ENCODE results near the gene SEPTIN10.
"Not testable (repeated sequence)": the region's sequence is repeated elsewhere in the genome, so short reads cannot be mapped to it uniquely, and the experiment has no call there.

SEPTIN10 gene

GRCh38 chr2:109640000-109640399 lies 26.2 kb upstream of the SEPTIN10 start:
- not testable (repeated sequence) for H3K4me1 Mint-ChIP-seq (ENCODE audit: low read depth); H3K27ac Mint-ChIP-seq; H3K27me3 Mint-ChIP-seq; H3K36me3 Mint-ChIP-seq (ENCODE audit: low read depth); H3K9me3 Mint-ChIP-seq; H3K4me3 Mint-ChIP-seq

DNA sequence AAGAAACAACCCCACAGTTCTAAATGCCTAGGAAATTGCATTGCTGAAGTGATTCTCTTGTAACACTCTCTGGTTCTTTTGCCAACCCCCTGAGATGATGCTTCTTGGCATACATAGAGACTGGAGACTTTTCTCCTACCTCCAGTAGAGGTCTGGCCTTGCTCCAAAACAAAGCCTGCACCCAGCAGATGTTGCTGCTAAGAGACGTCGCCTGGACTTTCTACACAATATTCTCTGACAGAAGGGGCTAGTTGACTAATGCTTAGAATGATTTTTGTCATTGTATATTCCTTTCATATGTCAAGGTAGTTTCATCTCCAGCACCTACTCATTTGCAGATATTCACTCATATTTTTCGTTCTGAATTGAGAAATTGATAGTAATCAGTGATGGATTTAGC lies 25.0 kb upstream of the SEPTIN10 start:
- H3K36me3 Mint-ChIP-seq (ENCODE audit: low read depth) = no peaks in the 10 kb centered on the region
- H3K27me3 Mint-ChIP-seq = no peaks in the 10 kb centered on the region
- no peak overlapping the region for H3K4me3 Mint-ChIP-seq
- no peaks in the 10 kb centered on the region for H3K9me3 Mint-ChIP-seq
- no peak overlapping the region for H3K27ac Mint-ChIP-seq
- H3K4me1 Mint-ChIP-seq (ENCODE audit: low read depth) = no peaks in the 10 kb centered on the region

- no peaks in the 10 kb centered on the region for H3K36me3 Mint-ChIP-seq (ENCODE audit: low read depth)
- H3K9me3 Mint-ChIP-seq = no peaks in the 10 kb centered on the region
- H3K4me3 Mint-ChIP-seq = no peak overlapping the region
- H3K27me3 Mint-ChIP-seq = peaks cover 5% of the 10 kb centered on the region
- no peak overlapping the region for H3K27ac Mint-ChIP-seq
- no peaks in the 10 kb centered on the region for H3K4me1 Mint-ChIP-seq (ENCODE audit: low read depth)
Measured at GRCh38 chr2:109637749-109638570, 24.2 kb upstream of the SEPTIN10 start.

DNA sequence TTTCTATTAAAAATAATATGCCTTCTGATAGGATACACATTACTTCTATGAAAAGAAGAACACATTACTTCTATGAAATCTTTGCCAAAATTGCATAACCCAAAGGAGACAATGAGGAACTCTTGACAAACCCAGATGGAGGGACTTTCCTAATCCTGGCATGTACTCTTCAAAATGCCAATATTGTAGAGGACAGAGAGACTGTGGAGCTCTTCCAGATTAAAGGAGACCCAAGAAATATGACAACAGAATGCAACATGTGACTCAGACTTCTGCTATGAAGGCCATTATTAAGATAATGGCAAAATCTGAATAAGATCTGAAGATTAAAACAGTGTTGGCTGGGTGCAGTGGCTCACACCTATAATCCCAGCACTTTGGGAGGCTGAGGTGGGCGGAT lies 22.6 kb upstream of the SEPTIN10 start:
- H3K4me1 Mint-ChIP-seq (ENCODE audit: low read depth) = no peaks in the 10 kb centered on the region
- H3K36me3 Mint-ChIP-seq (ENCODE audit: low read depth) = no peaks in the 10 kb centered on the region
- no peak overlapping the region for H3K4me3 Mint-ChIP-seq
- H3K27ac Mint-ChIP-seq = no peak overlapping the region
- H3K9me3 Mint-ChIP-seq = no peaks in the 10 kb centered on the region
- H3K27me3 Mint-ChIP-seq = peaks cover 5% of the 10 kb centered on the region

GRCh38 chr2:109635426-109636304 lies 21.9 kb upstream of the SEPTIN10 start:
- no peaks in the 10 kb centered on the region for H3K9me3 Mint-ChIP-seq
- H3K4me3 Mint-ChIP-seq = no peak overlapping the region
- no peaks in the 10 kb centered on the region for H3K4me1 Mint-ChIP-seq (ENCODE audit: low read depth)
- peaks cover 5% of the 10 kb centered on the region for H3K27me3 Mint-ChIP-seq
- no peak overlapping the region for H3K27ac Mint-ChIP-seq
- H3K36me3 Mint-ChIP-seq (ENCODE audit: low read depth) = no peaks in the 10 kb centered on the region

DNA sequence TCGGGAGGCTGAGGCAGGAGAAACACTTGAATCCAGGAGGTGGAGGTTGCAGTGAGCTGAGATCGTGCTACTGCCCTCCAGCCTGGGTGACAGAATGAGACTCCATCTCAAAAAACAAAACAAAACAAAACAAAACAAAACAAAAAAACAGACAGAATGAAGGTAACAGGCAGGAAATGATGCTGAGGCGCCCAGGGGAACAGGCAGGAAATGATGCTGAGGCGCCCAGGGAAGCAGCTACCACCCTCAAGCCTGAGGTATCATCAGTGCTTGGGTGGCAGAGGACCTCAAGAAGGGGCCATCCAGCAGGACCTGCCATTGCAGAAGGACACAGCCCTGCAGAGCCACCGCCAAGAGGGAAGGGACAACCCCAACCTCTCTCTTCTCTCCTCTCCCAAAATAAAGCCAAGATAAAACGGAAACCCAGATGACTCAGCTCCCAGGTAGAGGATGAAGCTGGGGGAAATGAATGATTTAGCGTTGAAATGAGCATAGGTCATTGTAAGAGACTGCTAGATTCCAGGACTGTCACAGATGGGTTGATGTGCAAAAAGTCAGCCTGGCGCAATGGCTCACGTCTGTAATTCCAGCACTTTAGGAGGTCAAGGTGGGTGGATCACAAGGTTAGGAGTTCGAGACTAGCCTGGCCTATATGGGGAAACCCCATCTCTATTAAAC lies 19.7 kb upstream of the SEPTIN10 start:
- Mint-ChIP-seq H3K4me1 (ENCODE audit: low read depth) (no peaks in the 10 kb centered on the region), H3K9me3 (no peaks in the 10 kb centered on the region), H3K36me3 (ENCODE audit: low read depth) (no peaks in the 10 kb centered on the region), H3K4me3 (no peak overlapping the region), H3K27ac (no peak overlapping the region), H3K27me3 (peaks cover 5% of the 10 kb centered on the region)

GRCh38 chr2:109632158-109632789 lies 18.5 kb upstream of the SEPTIN10 start:
- Mint-ChIP-seq H3K36me3 (ENCODE audit: low read depth) (no peaks in the 10 kb centered on the region), H3K4me1 (ENCODE audit: low read depth) (no peaks in the 10 kb centered on the region), H3K27ac (no peak overlapping the region)

GRCh38 chr2:109631741-109632140 lies 18.0 kb upstream of the SEPTIN10 start:
- H3K4me1 Mint-ChIP-seq (ENCODE audit: low read depth) = no peaks in the 10 kb centered on the region
- H3K36me3 Mint-ChIP-seq (ENCODE audit: low read depth) = no peaks in the 10 kb centered on the region
- no peaks in the 10 kb centered on the region for H3K9me3 Mint-ChIP-seq
- peaks cover 6% of the 10 kb centered on the region for H3K27me3 Mint-ChIP-seq
- no peak overlapping the region for H3K4me3 Mint-ChIP-seq
- no peak overlapping the region for H3K27ac Mint-ChIP-seq

More at GRCh38 chr2:109632158-109632789, 18.5 kb upstream of the SEPTIN10 start:
- H3K4me3 Mint-ChIP-seq = no peak overlapping the region
- H3K27me3 Mint-ChIP-seq = peaks cover 5% of the 10 kb centered on the region
- H3K9me3 Mint-ChIP-seq = no peaks in the 10 kb centered on the region

DNA sequence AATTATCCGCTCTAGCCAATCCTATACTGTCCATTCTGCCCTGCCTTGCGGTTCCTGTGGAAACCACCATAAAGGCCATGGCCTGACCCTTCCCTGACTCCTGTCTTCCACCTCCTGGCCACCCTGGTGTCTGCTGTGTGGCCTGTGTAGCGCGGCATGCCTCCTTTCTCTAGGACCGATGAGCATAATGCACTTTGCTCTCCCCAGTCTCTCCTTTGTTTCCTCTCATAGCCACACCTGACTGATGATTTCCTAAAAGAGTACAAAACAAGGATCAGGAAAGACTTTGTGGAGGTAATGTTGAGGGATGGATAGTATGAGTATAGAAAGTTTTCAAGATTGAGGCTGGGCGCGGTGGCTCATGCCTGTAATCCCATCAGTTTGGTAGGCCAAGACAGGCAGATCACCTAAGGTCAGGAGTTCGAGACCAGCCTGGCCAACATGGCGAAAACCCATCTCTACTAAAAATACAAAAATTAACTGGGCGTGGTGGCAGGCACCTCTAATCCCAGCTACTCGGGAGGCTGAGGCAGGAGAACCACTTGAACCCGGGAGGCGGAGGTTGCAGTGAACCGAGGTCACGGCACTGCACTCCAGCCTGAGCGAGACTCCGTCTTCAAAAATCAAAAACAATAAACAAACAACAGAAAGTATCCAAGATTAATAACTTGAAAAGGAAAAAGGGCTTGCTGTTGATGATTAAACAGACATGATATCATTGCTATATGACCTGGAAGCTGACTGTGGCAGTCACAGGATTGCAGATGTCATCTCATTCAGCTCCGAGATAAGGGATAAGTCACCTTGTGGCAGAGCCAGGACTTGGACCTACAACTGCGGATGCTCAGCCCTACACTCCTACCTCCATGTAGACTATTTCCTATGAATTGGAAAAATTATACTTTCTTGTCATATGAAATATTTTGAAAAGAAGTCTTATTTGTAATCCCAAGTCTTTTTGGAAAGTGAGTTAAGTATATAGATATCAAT lies 17.0 kb upstream of the SEPTIN10 start:
- Mint-ChIP-seq H3K9me3 (no peaks in the 10 kb centered on the region), H3K27me3 (peaks cover 11% of the 10 kb centered on the region), H3K4me3 (no peak overlapping the region), H3K4me1 (ENCODE audit: low read depth) (no peaks in the 10 kb centered on the region), H3K36me3 (ENCODE audit: low read depth) (no peaks in the 10 kb centered on the region), H3K27ac (no peak overlapping the region)

DNA sequence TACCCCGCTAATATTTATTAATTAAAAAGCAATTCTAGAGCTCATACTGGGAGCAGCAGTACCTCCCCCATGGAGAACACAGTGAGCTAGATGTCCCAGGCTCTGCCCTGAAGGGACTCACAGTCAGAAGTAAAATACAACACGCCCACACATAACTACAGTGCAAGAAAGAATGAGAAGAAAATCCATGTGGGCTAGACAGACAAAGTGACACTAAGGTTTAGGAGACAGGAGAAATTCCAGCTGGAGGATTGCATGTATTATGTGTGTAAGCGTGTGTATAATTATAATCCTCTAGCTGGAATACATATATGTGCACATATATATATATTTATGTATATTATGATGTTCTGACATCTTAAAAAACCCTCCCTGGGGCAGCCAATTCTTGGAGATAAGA lies 16.1 kb upstream of the SEPTIN10 start:
- Mint-ChIP-seq H3K27ac (no peak overlapping the region), H3K4me1 (ENCODE audit: low read depth) (no peaks in the 10 kb centered on the region), H3K27me3 (peaks cover 13% of the 10 kb centered on the region), H3K4me3 (no peak overlapping the region), H3K9me3 (no peaks in the 10 kb centered on the region), H3K36me3 (ENCODE audit: low read depth) (no peaks in the 10 kb centered on the region)

GRCh38 chr2:109628321-109628720 lies 14.6 kb upstream of the SEPTIN10 start:
- not testable (repeated sequence) for H3K27ac Mint-ChIP-seq; H3K4me3 Mint-ChIP-seq; H3K9me3 Mint-ChIP-seq; H3K36me3 Mint-ChIP-seq (ENCODE audit: low read depth); H3K4me1 Mint-ChIP-seq (ENCODE audit: low read depth)
- peaks cover 18% of the 10 kb centered on the region for H3K27me3 Mint-ChIP-seq

DNA sequence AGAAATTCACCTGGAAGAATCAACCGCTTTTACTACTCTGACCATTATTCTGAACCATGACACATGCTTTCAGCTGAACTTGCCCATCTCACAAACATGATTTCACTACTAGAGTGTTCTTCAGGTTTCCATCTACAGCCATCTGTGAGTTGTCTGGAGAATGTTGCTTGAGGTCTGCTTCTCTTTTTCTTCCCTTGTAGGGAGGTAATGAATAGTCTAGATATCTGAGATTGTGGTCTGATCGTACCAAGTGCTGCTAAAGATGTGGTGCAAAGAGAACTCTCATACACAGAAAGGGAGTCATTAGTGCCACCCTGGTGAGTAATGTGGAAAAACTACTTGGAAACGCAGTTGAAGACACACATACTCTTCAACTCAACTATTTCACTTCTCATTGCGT lies 10.6 kb upstream of the SEPTIN10 start:
- peaks cover 32% of the 10 kb centered on the region for H3K27me3 Mint-ChIP-seq
- H3K9me3 Mint-ChIP-seq = no peaks in the 10 kb centered on the region
- H3K36me3 Mint-ChIP-seq (ENCODE audit: low read depth) = no peaks in the 10 kb centered on the region

GRCh38 chr2:109623923-109624322 lies 10.2 kb upstream of the SEPTIN10 start:
- no peak overlapping the region for H3K4me3 Mint-ChIP-seq
- no peaks in the 10 kb centered on the region for H3K9me3 Mint-ChIP-seq
- no peak overlapping the region for H3K27ac Mint-ChIP-seq
- H3K36me3 Mint-ChIP-seq (ENCODE audit: low read depth) = no peaks in the 10 kb centered on the region
- no peaks in the 10 kb centered on the region for H3K4me1 Mint-ChIP-seq (ENCODE audit: low read depth)
- peaks cover 36% of the 10 kb centered on the region for H3K27me3 Mint-ChIP-seq

More for the DNA sequence above, 10.6 kb upstream of the SEPTIN10 start:
- Mint-ChIP-seq H3K27ac (no peak overlapping the region), H3K4me3 (no peak overlapping the region), H3K4me1 (ENCODE audit: low read depth) (no peaks in the 10 kb centered on the region)

DNA sequence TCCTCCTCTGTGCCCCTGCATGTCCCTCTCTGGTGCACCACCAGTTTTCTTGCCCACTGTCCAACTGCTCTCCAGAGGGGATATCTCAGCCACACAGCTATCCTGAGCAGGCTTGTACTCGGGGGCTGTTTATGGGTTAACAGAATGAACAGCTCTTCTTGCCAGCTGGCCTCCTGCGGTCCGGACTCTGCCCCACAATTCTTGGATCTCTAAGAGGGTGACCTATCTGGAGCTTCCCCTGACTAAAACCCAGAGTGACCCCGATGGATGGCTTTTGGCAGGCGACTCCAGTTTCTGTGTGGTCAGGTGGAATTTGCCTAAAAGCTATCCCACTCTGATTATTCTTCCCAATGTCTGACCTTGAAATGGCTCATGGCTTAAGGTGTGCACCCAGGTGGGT lies 9.5 kb upstream of the SEPTIN10 start:
- no peak overlapping the region for H3K4me3 Mint-ChIP-seq
- H3K27ac Mint-ChIP-seq = no peak overlapping the region
- peaks cover 42% of the 10 kb centered on the region for H3K27me3 Mint-ChIP-seq
- H3K4me1 Mint-ChIP-seq (ENCODE audit: low read depth) = no peaks in the 10 kb centered on the region
- H3K9me3 Mint-ChIP-seq = no peaks in the 10 kb centered on the region
- H3K36me3 Mint-ChIP-seq (ENCODE audit: low read depth) = no peaks in the 10 kb centered on the region
